HG02610 (cell line): ENCODE data around the gene RALGDS.

Experiments used
- ATAC-seq: cut with Tn5 transposase; IDR thresholded peaks from one replicate; pipeline ENCODE4 v1.9.1; 2021; ENCODE audit warnings: mild to moderate bottlenecking, moderate library complexity; ENCODE audit not compliant: unreplicated experiment

The RALGDS gene

DNA sequence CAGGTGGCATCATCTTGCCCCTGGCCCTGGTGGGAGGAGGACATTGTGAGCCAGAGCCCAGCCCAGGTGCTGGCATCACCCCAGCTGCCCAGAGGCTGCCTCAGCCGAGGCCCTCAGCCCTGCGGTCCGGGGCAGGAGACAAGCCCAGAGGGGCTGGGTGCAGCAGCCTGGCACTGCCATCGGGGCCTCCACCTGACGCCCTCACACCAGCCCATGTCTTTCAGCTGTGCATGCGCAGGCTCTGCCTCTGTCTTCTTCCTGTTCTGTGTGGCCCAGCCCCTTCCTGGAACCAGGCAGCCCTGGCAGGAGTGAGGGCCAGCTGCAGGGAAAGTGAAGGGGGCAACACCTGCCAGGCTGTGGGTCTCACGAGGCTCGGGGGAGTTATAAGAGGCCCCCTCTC lies 64.0 kb downstream of the RALGDS start:
- ATAC-seq: no peak

DNA sequence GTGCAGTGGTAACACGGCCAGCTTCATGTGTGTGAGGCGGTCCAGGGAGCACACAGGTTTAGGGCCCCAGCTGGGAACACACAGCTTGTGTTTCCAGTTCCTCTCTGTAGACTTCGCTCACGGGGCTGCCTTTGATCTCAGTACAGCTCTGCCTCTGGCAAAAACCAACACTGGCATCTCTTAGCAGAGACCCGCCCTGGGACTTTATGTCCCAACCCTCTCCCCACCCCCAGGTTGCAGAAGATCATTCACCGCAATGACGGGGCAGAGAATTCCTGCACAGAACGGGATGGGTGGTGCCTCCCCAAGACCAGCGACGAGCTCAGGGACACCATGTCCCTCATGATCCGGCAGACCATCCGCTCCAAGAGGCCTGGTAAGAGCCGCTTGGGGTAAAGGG lies 64.5 kb downstream of the RALGDS start:
- no peak for ATAC-seq

DNA sequence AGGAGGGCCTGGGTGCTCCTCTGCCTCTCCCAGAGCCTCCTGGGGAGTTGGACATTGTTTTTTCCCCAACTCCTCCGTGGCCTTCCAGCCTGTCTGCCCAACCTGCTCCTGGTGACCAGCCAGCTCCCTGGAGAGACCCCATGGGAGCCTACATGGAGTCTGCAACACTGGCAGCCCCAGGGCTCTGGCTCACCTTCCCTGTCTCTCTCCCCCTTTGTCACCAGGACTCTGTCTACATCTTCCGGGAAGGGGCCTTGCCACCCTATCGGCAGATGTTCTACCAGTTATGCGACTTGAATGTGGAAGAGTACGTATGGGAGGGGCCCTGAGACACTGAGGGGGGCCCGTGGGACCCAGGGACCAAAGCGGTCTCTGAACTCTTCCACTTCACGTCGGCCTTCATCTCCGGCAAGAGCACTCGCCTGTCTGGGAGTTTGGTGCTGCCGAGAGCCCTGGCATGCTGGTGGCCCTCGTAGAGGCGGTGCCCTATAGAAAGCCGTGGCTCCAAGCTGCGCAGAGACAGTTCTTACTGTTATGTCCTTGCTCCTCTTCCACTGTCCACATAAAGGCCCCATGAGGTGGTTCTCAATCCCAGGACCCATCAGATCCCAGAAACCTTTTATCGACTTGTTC lies 65.1 kb downstream of the RALGDS start:
- no peak for ATAC-seq

DNA sequence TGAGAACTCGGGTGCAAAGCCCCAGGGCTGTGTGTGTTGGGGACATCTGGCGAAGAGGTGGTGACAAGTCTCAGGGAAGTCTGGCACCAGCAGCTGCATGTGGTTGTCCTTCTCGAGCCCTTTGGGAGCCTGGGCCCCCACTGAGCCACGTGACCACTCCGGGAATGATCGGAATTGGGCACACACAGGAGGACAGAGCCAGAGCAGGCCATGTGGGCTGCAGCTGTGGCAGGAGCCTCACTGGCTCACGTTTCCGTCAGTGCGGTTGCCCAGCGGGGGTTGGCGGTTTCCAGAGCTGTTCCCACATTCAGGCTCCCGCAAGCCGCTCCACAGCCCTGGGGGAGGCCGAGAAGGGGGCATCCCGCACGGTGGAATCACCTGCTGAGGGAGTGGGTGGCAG lies 66.1 kb downstream of the RALGDS start:
- ATAC-seq: no peak

DNA sequence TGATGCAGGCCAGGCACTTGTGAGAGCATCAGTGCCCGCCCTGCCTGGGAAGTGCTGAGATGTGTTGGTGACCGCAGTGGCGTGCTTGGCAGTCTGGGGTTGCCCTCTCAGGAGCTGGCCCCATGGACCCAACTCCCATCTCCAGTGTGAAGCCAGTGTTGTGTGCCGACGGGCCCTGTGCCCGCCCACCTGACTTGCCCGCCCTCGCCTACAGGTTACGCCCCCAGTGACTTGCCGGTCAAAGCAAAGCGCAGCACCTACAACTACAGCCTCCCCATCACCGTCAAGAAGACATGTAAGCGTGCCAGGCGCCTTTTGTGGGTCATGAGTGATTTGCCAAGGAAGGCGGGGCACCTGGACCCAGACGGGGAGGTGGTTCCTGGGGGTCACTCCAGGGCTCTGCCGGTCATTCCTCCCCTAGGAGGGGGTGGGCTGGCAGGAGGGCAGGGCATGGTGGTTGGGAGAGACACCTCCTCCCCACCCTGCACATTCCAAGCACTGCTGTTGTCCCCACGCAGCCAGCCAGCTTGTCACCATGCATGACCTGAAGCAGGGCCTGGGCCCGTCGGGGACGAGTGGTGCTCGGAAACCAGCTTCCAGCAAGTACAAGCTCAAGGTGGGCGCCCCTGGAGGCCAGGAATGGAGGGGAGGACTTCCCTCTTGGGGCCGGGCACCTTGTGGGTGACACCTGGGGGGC lies 66.7 kb downstream of the RALGDS start:
- no peak for ATAC-seq

DNA sequence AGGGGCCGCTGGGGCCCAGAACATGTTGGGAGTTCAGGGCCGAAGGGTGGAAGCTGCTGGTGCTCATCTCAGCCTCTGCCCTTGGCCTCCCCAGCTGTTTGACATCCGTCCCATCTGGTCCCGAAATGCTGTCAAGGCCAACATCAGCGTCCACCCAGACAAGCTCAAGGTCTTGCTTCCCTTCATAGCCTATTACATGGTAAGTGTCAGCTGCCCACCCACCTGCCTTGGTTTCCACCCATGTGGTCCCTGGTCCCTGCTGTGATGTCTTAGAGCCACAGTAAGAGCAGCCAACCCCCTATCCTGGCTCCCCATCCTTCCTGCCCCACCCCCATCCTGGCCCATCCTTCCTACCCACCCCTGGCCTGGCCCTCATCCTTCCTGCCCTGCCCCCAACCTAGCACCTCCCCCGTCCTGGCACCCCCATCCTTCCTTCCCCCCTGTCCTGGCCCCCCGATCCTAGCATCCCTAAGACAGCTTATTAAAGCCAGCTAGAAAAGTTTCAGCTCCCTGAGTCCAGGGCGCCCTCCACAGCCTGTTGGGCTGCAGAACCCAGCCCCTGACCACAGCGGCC lies 69.0 kb downstream of the RALGDS start:
- no peak for ATAC-seq

DNA sequence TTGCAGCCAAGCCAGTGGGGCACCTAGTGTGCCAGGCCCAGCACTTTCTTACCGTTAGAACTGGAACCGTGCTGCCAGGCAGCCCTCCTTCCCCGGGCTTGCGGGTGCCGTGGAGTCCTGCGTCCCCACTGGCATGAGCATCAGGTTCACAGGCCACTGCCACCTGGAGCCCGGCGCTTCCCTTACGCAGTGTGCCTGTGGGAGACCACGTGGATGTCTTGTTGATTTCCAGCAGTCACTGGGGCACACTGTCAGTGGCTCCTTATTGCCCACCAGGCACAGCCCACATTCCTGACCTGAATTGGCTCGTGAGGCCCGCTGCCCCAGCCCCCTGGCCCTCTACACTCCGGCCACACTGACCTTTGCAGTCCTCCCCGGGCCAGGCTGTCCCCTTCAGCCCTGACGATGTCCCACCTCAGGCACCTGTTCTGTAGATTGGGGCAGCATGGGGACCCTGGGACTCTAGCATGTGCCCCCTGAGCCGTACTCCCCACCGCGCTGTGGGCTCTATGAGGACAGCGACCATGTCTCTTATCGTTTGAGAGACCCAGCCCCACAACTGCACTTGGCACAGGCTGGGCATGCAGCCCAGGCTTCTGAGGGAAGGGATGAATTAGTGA lies 69.6 kb downstream of the RALGDS start:
- no peak for ATAC-seq

DNA sequence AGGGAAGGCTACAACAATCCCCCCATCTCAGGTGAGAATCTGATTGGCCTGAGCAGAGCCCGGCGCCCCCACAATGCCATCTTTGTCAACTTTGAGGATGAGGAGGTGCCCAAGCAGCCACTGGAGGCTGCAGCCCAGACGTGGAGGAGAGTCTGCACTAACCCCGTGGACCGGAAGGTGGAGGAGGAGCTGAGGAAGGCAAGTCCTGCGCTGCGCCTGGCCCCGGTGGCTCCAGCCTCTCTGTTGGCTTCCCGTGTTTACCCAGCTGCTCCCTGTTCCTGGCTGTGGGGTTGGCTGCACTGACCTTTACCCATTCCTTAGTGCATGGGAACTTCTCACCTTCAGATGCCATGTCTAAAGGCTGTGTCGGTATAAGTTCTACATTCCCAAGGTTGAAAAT lies 70.3 kb downstream of the RALGDS start:
- no peak for ATAC-seq

DNA sequence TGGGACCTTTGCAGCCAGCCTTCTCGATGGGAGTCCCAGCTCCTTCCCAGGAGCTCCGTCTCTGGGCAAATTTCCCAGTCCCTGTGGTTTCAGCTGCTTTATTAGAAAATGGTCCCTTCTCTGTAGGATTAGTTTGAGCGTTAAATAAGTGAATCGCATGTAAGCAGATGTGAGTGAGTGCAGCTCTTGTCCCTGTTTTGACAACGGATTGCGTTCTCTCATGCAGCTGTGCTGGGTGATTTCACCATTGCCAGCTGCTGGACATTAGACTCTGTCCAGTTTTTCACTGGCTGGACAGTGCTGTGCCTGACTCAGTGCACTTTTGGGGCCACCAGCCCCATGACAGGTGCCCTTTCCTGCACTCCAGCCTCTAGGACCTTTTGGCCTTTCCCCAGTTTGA lies 70.9 kb downstream of the RALGDS start:
- no peak for ATAC-seq

DNA sequence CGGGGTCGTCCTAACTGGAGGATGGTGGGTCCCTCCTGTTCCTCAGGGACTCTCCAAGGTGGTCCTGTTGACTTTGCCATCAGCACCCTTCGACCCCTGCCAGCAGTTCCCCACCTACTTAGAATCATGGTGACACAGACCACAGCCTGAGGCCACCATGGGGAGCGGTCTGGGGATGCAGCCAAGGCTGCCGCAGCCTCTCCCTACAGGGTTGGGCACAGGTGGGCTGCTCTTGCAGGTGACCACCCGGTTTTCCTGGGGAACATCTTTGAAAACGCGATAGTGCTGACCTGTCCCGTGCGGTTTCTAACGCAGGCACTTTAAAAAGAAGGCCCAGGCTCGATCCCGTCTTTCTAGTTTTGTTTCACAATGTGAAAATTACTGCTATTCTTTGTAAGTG lies 72.0 kb downstream of the RALGDS start:
- ATAC-seq: no peak

DNA sequence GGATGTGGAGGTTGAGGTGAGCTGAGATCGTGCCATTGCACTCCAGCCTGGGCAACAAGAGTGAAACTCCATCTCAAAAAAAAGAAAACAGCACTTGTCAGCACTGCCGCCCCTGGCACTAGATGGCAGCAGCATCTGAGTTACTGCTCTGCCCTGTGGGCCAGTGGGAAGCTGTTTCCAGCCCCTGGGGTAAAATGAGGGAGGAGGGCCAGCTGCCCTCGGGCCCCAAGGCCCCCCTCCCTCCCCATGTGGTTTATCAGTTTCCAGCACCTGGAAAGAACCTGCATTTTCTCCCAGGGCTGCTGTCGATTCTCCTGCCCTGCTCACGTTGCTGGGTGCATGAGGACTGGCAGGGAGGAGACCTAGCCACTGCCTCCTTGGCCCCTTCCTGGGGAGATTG lies 72.4 kb downstream of the RALGDS start:
- no peak for ATAC-seq
